D341Med (cell line): ENCODE data around the gene ABHD16B.

Source experiments
- DNase-seq: peaks from one replicate; pipeline ENCODE4 v3.0.0; 2012; ENCODE audit warnings: low spot score

The ABHD16B gene

DNA sequence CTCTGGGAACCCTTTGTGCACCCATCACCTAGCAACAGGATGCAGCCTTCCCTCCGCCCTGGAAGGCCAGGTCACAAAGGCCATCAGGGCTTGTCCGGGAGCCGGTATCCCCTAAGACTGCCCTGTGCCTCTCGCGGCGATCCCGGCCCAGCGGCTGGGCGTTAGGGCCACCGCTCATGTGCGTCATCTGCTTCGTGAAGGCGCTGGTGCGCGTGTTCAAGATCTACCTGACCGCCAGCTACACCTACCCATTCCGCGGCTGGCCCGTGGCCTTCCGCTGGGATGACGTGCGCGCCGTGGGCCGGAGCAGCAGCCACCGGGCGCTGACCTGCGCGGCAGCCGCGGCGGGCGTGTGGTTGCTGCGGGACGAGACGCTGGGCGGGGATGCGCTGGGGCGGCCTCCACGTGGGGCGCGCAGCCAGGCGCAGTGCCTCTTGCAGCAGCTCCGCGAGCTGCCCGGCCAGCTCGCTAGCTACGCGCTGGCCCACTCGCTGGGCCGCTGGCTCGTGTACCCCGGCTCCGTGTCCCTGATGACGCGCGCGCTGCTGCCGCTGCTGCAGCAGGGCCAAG is at the start of gene ABHD16B:
ABHD16B (plus strand) TSS at position 134 of the 570 bp plus-strand sequence; CDS start at position 177, 43 bp downstream.
- DNase-seq, result no peak

DNA sequence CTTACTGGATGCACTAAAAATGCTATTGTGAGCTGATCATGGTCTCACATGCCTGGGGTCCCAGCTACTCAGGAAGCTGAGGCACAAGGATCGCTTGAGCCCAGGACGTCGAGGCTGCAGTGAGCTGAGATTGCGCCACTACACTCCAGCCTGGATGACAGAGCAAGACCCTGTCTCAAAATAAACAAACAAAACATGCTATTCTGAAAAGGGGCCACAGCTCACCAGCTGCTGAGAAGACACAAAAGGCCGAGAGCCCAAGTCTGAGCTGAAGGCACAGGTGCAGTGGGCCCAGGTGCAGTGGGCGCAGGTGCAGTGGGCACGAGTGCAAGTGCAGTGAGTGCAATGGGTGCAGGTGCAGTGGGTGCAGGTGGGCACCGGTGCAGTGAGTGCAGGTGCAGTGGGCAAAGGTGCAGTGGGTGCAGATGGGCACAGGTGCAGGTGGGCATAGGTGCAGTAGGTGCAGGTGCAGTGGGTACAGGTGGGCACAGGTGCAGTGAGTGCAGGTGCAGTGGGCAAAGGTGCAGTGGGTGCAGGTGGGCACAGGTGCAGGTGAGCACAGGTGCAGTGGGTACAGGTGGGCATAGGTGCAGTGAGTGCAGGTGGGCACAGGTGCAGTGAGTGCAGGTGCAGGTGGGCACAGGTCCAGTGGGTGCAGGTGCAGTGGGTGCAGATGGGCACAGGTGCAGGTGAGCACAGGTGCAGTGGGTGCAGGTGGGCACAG is 46.2 kb upstream of the ABHD16B start:
- DNase-seq, result no peak

DNA sequence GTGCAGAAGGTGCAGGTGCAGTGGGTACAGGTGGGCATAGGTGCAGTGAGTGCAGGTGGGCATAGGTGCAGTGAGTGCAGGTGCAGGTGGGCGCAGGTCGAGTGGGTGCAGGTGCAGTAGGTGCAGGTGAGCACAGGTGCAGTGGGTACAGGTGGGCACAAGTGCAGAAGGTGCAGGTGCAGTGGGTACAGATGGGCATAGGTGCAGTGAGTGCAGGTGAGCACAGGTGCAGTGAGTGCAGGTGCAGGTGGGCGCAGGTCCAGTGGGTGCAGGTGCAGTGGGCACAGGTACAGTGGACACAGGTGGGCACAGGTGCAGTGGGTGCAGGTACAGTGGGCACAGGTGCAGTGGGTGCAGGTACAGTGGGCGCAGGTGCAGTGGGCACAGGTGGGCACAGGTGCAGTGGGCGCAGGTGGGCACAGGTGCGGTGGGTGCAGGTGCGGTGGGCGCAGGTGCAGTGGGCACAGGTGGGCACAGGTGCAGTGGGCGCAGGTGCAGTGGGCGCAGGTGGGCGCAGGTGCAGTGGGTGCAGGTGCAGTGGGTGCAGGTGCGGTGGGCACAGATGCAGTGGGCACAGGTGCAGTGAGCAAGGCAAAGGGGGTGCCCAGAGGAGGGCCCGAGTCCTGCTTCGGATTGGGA is 45.6 kb upstream of the ABHD16B start:
- DNase-seq, result no peak

DNA sequence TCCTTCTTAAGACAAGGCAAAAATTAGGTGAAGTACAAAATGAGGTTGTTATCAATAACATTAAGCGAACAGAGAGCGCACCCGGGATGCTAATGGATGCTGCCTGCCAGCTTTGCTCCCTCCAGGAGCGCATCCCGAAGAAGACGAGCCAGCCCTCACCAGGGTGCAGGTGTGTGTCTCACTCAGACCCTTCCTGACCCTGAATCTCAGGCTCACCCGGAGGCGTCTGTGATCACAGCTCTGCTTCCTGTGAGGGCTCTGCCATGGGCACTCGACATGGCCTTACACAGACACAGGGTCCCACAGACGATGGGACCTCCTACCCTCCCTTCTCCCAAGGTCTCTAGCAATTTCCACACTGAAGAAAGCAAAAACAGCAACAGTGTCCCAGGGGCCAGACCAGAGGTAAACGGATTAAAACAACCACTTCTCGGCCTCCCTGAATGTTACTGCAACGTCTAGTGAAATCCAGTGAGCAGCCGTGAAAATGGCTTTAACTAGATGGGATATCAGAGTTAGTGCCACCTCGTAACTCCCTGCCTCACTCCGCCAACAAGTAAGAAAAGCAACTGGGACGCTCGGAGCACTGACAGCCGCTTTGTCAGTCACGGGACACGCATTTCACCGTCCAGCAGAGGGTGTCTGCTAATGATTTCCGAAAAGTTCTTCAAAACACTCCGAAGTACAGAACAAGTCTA is 41.9 kb upstream of the ABHD16B start:
- DNase-seq, result no peak

DNA sequence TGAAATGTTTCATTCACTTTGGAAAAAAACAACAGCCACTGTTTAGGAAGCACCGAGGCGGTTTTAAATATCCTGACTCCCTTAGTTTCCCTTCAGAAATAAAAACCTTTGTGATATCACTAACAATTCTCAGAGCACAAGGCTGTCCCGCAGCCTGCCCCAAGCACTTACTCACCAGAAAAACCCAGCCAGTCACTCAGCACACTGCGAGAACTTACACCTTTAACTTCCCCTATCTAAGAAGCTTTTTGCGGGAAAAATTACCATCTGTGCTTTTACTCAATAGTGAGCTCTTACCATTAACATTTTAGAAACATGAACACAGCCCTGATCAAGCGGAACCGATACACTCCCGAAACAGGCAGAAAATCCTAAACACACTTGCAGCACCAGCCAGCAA is 39.5 kb upstream of the ABHD16B start:
- DNase-seq, result no peak

DNA sequence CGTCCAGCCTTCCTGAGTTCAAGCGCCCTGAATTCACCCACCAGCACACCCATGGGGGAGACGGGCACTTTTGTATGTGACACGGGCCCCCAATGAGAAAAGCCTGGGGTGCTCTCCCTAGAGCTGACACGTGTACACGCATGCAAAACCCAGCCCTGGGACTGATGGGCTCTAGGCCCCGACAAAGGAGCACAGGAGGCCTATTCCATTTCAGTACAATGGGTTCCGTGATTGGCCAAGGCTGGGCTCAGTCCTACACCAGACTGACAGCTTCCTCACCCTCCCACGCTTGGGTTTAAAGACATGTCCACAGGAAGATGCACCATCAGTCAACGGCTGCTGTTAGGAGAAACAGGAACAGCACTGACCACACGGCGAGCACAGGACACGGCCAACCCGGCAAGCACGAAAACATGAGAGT is 39.0 kb upstream of the ABHD16B start:
- DNase-seq, result no peak

DNA sequence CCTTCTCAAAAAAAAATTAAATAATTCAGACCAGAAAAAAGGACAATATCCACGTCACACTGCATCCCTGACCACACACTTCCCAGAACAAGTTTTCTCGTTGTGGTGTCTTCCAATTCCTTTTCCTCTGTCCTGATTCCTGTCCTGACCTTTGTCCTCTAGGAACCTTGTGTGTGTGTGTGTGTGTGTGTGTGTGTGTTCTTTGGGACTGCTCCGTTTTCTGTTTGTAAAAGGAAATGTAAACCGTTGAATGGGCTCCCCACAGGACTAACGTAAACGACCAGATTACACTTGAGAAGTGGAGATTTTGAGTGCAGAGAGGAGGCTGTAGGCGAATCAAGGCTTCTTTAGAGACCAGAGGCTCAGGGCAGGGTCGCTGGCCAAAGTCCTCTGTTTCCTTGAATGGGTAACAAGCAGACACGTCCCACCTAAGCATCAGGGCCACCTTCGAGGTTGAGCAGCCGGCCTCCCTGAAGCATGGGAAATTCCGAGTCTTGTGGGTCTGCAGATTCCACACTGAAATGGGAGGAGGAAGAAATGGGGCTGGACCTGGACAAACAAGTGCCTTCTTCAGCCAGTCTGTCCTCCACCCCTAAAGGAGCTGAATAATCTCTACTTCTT is 37.5 kb upstream of the ABHD16B start:
- DNase-seq, result no peak

DNA sequence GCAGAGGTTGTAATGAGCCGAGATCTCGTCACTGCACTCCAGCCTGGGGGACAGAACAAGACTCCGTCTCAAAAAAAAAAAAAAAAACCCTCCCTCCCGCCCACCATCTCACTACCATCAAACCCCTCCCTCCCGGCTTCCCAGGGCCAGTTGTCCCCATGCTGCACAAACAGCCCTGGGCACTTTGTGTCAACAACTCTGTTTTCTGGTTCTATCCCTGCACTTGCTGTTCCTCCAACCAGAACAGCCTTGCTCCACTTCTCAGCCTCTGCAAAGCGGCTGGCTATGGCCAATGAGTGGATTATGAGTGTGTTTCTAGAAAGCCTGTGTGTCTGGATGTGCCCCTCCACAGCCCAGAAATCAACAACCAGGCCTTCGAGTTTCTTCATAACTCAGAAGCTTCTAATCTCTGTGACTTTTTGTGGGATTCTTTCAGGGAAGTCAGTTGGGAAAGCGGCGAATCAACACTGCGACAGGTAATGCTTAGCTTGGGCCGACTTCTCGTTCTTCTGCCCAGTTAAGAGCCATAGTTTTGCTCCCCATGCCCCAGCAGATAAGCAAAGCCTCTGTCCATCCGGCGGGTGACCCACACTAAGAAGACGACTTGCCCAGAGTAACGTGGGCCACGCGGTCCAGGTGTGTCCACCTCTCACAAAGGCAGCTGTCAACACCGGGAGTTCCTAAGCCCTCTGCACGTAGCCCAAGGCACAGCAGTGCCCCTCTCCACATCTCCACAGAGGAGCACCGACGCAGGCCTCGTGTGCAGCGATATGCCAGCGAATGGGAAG is 35.8 kb upstream of the ABHD16B start:
- no peak for DNase-seq

DNA sequence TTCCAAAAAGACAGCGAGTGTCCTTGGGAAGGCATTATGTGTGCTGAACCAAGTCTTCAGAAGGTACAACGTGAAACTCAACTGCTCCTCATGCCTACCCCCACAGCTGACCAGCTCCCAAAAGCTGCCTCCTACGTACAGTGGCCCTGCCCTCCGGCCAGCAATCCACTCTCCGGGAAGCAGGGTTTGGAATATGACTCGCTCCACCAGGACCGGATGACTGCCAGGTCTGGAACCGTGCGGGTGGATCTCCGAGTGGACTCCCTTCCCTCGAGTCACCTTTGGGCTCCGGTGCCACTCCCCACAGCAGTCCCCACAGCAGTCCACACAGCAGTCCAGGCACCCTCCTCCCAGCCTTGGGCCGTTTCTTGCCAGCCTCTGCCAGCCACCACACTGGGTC is 34.5 kb upstream of the ABHD16B start:
- no peak for DNase-seq

DNA sequence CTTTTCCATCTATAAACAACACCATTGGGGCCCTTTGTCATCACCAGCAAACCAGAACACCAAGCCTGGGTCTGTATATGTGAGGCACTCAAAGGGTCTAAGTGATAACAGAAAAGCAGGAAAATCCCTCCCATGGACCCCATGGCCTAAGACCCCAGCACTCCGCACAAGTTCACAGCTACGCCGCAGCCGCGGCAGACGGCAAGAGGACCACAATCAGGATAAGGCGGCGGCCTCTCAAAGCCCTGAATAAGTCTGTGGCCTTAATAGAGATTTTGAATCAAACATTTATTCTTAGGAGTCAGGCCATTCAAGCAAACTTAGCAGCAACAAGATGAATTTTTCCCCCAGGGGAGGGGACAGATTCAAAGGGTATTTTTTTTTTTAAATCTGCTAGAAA is 33.2 kb upstream of the ABHD16B start:
- DNase-seq, result no peak

DNA sequence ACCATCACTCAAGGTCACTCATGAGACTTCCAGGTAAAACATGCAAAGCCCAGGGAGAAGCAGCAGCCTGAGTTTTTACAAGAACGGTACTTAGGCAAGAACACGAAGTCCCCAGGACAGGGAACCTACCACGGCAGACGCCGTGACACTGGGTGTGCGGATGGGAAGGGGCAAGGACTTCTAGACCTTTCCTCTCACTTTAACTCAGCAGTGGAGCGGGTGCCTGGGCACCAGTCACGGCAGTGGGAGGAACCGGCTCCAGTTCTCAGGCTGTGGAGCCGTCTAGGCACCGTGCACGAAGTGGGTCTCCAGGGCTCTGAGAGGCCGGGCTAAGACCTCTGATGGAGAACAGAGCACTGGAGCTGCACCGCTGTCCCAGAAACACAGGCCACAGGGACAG is 32.8 kb upstream of the ABHD16B start:
- no peak for DNase-seq

DNA sequence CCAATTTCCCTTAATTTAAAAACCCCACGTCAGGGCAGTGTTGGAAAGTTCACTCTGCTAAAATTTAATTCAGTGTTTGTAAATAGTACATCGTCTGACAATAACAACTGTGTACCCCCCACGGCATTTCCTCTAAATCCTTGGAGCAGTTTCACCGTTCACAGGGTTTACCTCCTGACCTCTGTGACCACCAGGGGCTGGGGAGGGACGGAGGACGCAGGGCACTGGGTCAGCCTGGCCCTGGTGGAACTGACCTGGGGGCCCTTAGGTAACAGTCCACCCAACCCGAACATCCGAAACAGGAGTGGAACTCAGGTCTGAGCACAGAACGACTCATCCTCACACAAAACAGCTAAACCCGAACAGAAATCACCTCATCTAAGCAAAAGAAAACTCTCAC is 32.3 kb upstream of the ABHD16B start:
- no peak for DNase-seq

DNA sequence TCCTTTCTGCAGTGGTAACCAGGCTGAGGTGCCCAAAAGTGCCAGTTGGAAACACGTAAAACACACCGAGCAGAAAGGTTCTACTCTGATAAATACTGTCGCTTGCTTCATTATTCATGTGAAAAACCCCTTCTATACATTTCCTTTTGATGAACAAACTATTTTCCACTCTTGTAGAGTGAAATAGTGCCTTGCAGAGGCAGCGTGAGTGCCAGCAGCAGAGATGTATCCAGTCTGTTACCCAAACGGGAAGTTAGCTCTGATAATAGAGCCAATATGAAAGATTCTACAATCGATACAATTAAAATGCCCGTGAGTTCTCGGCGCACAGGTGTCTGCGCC is 31.7 kb upstream of the ABHD16B start:
- no peak for DNase-seq

DNA sequence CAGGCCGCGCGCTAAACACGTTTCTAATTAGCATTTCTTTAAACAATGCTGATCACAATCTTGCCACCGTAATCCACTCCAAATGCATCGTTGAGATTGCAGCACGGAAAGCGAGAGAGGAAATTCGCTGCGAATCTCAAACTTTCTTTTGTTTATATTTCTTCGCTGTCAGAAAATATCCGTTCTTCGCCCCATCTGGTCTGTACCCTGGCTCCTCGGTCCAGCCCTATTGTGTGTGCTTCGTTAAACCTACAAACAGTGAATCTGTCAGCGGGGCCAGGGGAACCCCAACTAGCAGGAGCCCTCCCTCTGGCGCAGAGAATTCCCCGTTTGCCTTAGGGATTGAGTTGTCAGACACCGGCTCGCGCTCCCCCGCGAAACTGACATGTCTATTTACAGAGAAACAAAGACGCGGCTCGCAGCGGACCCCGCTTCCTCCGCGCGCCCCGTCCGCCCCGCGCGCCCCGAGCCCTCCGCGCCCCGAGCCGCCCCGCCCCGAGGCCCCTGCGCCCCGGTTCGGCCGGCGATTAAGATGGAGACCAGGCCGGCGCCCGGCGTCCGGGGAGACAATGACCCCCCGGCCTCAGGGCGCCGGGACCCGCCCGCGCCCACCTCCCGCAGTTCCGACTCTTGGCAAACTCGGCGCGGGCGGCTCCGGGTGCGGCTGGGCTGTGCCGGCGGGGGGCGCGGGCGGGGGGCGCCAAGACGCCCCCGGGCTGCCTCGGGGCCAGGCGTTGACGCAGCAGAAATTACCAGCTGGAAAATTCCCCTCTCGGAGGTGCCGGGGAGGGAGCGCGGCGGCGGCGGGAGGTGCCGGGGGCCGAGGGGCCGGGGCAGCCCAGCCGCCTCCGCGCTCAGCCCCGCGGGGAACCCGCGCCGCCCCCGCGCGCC is 31.1 kb upstream of the ABHD16B start:
- peak; percentile 66 for DNase-seq

DNA sequence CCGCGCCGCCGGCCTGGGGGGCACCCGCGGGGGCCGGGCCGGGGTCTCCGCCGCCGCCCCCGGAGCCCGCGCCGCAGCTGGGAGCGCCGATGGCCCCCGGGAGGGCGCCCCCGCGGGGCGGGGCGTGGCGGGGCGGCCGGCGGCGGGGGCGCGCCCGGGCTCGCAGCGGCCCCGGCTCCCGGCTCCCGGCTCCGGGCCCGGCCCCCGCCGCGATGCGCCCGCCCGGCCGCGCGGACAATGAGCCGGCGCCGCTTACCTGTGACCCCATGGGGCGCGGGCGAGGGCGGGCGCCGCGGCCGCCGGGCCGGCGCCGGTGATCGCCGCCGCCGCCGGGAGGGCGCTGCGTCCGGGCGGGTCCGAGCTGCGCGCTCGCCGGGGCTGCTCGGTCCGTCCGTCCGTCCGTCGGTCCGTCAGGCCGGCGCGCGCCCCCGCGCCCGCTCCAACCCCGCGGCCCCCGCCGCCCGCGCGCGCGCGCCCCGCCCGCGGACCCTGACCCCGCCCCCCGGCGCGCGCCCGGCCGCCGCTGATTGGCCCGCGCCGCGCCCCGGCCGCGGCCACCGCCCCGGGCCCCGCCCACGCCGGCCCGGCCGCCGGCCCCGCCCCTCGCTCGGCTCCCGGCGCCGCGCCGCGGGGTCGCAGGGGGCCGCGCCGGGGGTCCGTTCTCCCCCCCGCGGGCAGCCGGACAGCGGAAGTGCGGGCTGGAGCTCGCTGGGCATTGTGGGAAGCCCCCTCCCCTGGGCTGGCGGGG is 30.3 kb upstream of the ABHD16B start, which contains the start of gene ZBTB46:
ZBTB46 (minus strand) TSS at position 424 of the 748 bp plus-strand sequence. CDS start 40,507 bp downstream, outside the sequence.
- DNase-seq, result peak; percentile 100

DNA sequence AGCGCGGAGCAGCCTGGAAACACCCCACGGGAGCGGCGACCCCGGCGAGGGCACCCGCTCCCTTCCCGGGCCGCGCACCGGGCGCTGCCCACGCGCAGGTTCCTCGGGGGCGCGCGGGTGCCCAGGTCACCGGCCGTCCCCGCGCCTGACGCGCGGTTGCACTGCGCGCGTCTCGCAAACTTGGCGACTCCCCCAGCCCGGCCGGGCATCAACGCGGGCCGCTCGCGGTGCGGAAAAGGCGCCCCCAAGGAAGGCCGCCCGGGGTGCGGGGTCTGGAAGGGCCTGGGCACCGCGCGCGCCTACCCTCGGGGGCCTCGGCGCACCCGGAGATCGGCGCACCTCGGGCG is 29.7 kb upstream of the ABHD16B start:
- DNase-seq, result peak; percentile 65

DNA sequence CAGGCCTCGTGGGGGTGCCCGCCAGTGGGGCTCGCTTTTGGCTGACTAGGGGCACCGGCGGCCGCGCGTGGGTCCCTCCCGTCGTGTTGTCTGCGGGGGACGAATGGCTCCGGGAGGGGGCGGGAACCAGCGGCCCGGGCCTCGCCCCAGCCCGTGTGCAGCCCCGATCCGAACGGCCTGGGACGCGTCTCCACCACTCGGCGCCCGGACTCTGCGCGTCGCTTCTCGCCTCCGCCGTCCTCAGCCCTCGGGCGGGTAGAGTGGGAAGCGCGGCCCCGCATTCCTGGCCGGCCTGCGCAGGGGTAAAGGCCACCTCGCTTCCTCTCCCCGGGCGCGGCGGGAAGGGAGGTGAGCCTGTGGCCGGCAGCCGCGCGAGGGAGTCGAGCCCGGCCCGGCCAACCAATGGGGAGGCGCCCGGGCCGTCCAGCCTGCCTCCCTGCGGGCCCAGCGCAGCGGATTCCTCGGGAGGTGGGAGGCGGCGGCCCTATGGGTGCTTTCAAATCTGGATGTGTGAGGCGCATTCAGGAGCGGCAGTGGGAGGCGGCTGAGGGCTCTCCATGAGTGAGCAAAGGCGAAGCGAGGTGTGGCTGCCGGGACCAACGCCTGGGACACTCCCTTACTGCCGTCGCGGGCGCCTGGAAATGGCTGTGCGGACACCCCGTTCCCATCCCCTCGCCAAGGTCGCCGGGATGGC is 29.2 kb upstream of the ABHD16B start:
- DNase-seq, result no peak

DNA sequence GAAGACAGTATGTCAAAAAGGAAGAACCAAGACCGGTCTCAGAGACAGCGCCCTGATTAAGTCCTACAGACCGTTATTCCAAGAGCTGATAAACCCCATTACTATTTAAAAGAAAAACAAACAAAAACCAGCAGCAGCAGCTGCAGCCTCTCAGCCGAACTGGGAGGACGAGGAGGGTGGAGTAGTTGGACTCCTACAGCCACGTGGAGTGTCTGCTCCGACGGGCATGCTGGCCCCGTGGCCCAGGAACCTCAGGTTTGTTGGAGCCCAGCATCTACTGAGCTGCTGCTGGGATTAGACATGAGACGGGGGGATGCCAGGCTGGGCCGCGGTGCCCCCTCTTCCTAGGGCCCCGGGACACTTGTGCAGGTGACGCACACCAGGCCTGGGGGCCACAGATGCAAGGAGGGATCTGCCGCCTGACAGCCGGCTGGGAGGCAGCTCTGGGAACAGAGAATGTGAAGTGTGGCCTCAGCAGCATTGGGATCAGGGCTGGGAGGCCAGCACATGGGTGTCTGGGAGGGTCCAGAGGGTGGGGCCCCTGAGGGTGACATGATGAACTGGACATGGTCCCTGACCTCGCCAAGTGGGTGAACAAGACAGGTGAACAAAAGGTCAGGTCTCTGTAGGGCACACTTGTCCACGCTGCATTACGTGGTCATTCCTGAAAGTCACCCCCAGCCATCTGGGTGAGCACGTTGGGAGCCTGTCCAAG is 27.4 kb upstream of the ABHD16B start:
- DNase-seq, result no peak

DNA sequence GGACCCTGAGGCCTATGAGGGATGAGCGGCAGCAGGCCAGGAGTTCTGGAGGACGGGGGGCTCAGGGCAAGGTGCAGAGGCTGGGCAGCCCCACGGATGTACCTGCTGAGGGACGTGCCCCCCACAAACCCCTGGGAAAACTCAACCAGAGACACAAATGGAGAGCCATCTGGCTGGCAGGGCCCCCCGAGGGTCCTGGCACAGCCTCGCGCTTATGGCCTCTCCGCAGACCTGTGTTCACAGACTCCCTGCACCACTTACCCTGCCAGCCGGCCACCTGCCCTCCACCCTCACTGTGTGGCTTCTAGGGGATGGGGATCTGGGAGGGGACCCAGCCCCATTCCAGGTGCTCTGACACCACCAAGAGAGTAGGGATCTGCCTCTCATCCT is 26.8 kb upstream of the ABHD16B start:
- DNase-seq, result no peak
